HepG2 (cell line): ENCODE measurements around the gene LDLRAP1. TPM values are rescaled to one million over a fixed set of nuclear protein-coding genes. Genes with fewer than 3 reads are reported as not detected.

Source experiments
- ARID2 ChIP-seq: sonication (generic); formaldehyde crosslinking; IDR thresholded peaks from 2 replicates; pipeline ENCODE4 v1.8.1; 2022; ENCODE audit warnings: mild to moderate bottlenecking, missing genetic modification reagents, borderline replicate concordance
- ARNT ChIP-seq: fragments of 450-650 bp; IDR thresholded peaks from 2 replicates; pipeline ENCODE4 v1.6.1; 2017
- DPF2 ChIP-seq: sonication (generic); formaldehyde crosslinking; IDR thresholded peaks from 2 replicates; pipeline ENCODE4 v1.4.0; 2020; ENCODE audit warnings: mild to moderate bottlenecking, low read depth, missing genetic modification reagents, borderline replicate concordance
- GTF3A ChIP-seq: sonication (generic); formaldehyde crosslinking; conservative IDR thresholded peaks from 2 replicates; pipeline ENCODE4 v1.4.0; 2020; ENCODE audit warnings: mild to moderate bottlenecking, missing genetic modification reagents
- HMG20A ChIP-seq: IDR thresholded peaks from 2 replicates; pipeline ENCODE4 v1.6.1; 2016; ENCODE audit warnings: borderline replicate concordance
- KDM3A ChIP-seq: IDR thresholded peaks from 2 replicates; pipeline ENCODE4 v1.6.1; 2018; ENCODE audit warnings: low read depth, missing compliant biosample characterization
- MAFF ChIP-seq: IDR thresholded peaks from 2 replicates; pipeline ENCODE4 v1.6.1; 2011; ENCODE audit warnings: low read depth, low read length, improper control_type of control experiment
- MAFK ChIP-seq, 2 experiments: IDR thresholded peaks in 1 of 2; conservative IDR thresholded peaks in 1 of 2; 2 replicates each; pipeline ENCODE4 v1.6.1; 2011; ENCODE audit warnings: improper control_type of control experiment in 2 of 2, low read length in 2 of 2
- MTA1 ChIP-seq: sonication (generic); formaldehyde crosslinking; IDR thresholded peaks from 2 replicates; pipeline ENCODE4 v1.4.0; 2020; ENCODE audit warnings: missing genetic modification reagents, mild to moderate bottlenecking, borderline replicate concordance
- MTF1 ChIP-seq: sonication (generic); formaldehyde crosslinking; IDR thresholded peaks from 2 replicates; pipeline ENCODE4 v1.5.0; 2020; ENCODE audit warnings: missing genetic modification reagents
- RELA ChIP-seq: sonication (generic); formaldehyde crosslinking; IDR thresholded peaks from 2 replicates; pipeline ENCODE4 v1.4.0; 2020; ENCODE audit warnings: missing genetic modification reagents
- RFXAP ChIP-seq: sonication (generic); formaldehyde crosslinking; IDR thresholded peaks from 2 replicates; pipeline ENCODE4 v1.4.0; 2020; ENCODE audit warnings: missing genetic modification reagents, borderline replicate concordance
- SRSF4 ChIP-seq: fragments of 200-400 bp; formaldehyde crosslinking; IDR thresholded peaks from one replicate; pipeline ENCODE4 v1.6.1; 2018; ENCODE audit warnings: mild to moderate bottlenecking, low read depth, low read length, moderate library complexity; ENCODE audit not compliant: poor library complexity, severe bottlenecking
- TMF1 ChIP-seq: sonication (generic); formaldehyde crosslinking; IDR thresholded peaks from 2 replicates; pipeline ENCODE4 v1.8.1; 2022; ENCODE audit warnings: low read depth, missing genetic modification reagents
- ZNF20 ChIP-seq: sonication (generic); formaldehyde crosslinking; IDR thresholded peaks from 2 replicates; pipeline ENCODE4 v1.4.0; 2020; ENCODE audit warnings: mild to moderate bottlenecking, moderate library complexity, missing genetic modification reagents
- ZNF207 ChIP-seq: fragments of 450-650 bp; IDR thresholded peaks from 2 replicates; pipeline ENCODE4 v1.6.1; 2016; ENCODE audit warnings: antibody characterized with exemption, borderline replicate concordance
- ZNF558 ChIP-seq: sonication (generic); formaldehyde crosslinking; IDR thresholded peaks from 2 replicates; pipeline ENCODE4 v1.9.0; 2022; ENCODE audit warnings: mild to moderate bottlenecking, missing genetic modification reagents, borderline replicate concordance
- polyA plus RNA-seq, 8 experiments: library from polyadenylated mRNA; depleted of rRNA in 3 of 8; stranded (reverse) in 7 of 8; unstranded in 1 of 8; fragments of >200 nt; fragmentation: Illumina TruSeq in 4 of 8; extraction: Trizol in 4 of 8; gene quantifications; 2 replicates each; pipeline versions ENCODE4 v1.2.1 to v1.2.3, GENCODE V29; 2011 to 2016; ENCODE audit warnings: low read depth in 4 of 8, missing spikeins in 1 of 8, mixed read lengths in 1 of 8; ENCODE audit not compliant: insufficient read depth in 1 of 8
- total RNA-seq, 5 experiments: library from RNA; depleted of rRNA; stranded (reverse); fragments of >200 nt; fragmentation: Illumina TruSeq; extraction: Trizol; gene quantifications; 2 replicates each; pipeline ENCODE4 v1.2.3, GENCODE V29; 2016; ENCODE audit warnings: low read depth in 1 of 5
- TF ChIP-seq, protein P1 (sequence below): sonication (generic); formaldehyde crosslinking; IDR thresholded peaks from 2 replicates; pipeline ENCODE4 v1.4.0; 2020; ENCODE audit warnings: missing genetic modification reagents; ENCODE audit errors: not compliant biosample characterization
- TF ChIP-seq, protein P2 (sequence below): sonication (generic); formaldehyde crosslinking; conservative IDR thresholded peaks from 2 replicates; pipeline ENCODE4 v1.4.0; 2020; ENCODE audit warnings: missing genetic modification reagents
- TF ChIP-seq, protein P3 (sequence below): sonication (generic); formaldehyde crosslinking; conservative IDR thresholded peaks from 2 replicates; pipeline ENCODE4 v1.8.0; 2022; ENCODE audit warnings: mild to moderate bottlenecking, moderate library complexity, missing genetic modification reagents
- TF ChIP-seq, protein P4 (sequence below): sonication (generic); formaldehyde crosslinking; IDR thresholded peaks from 2 replicates; pipeline ENCODE4 v1.4.0; 2020; ENCODE audit warnings: missing genetic modification reagents
- TF ChIP-seq, protein P5 (sequence below): sonication (generic); formaldehyde crosslinking; IDR thresholded peaks from 2 replicates; pipeline ENCODE4 v1.5.0; 2020; ENCODE audit warnings: missing genetic modification reagents, mild to moderate bottlenecking, borderline replicate concordance
- TF ChIP-seq, protein P6 (sequence below): conservative IDR thresholded peaks from 2 replicates; pipeline ENCODE4 v1.6.1; 2018; ENCODE audit warnings: missing genetic modification reagents

The LDLRAP1 gene
- total and polyA plus RNA-seq, 2 of the 13 experiments (the other 11 are each of a cell fraction or from before 2014, with no cell fraction given) = 7.2 to 12.1 TPM

DNA sequence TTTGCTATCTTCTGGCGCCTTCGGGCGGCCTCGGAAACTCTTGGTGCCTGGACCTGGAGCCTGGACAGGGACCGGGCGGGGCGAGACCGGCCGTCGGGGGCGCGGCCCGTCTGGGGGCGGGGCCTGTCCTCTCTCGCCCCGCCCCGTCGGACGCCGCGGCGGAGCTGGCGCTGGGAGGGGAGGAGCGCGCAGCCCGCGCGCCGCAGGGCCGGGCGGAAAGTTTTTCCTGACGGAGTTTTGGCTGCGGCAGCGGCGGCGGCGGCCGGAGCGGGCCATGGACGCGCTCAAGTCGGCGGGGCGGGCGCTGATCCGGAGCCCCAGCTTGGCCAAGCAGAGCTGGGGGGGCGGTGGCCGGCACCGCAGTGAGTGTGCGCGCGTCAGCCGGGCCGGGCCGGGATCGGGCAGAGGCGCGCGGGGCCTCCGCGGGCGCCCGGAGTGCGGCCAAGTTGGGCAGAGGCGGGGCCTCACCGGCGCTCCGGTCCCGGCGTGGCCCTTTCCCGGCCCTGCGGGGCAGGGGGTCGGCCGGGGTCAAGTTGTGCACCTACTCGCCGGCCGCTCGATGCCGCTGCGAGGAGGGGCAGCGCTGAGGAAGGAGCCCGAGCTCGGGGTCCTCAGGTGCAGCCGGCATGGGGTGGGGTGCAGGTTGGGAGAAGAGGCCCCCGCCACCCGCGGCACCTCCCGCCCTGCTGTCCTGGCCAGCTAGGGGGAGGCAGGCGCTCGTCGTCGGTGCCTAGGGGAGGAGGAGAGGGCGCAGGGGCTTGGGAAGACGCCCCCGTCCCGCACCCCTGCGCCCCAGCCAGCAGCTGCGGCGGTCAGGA is at the start of gene LDLRAP1 (continued):
- TF ChIP-seq MTA1 (CRISPR knock-in tag) = no peak
- TF ChIP-seq, protein P1, sequence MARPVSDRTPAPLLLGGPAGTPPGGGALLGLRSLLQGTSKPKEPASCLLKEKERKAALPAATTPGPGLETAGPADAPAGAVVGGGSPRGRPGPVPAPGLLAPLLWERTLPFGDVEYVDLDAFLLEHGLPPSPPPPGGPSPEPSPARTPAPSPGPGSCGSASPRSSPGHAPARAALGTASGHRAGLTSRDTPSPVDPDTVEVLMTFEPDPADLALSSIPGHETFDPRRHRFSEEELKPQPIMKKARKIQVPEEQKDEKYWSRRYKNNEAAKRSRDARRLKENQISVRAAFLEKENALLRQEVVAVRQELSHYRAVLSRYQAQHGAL = no peak
- TF ChIP-seq, protein P2, sequence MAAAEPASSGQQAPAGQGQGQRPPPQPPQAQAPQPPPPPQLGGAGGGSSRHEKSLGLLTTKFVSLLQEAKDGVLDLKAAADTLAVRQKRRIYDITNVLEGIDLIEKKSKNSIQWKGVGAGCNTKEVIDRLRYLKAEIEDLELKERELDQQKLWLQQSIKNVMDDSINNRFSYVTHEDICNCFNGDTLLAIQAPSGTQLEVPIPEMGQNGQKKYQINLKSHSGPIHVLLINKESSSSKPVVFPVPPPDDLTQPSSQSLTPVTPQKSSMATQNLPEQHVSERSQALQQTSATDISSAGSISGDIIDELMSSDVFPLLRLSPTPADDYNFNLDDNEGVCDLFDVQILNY (CRISPR knock-in tag) = no peak
- no peak for TF ChIP-seq GTF3A (CRISPR knock-in tag)
- TF ChIP-seq KDM3A (CRISPR knock-in tag) = no peak
- TF ChIP-seq SRSF4 = no peak
- TF ChIP-seq ZNF558 (CRISPR knock-in tag) = no peak
- TF ChIP-seq HMG20A (CRISPR knock-in tag) = no peak
- TF ChIP-seq, protein P3, sequence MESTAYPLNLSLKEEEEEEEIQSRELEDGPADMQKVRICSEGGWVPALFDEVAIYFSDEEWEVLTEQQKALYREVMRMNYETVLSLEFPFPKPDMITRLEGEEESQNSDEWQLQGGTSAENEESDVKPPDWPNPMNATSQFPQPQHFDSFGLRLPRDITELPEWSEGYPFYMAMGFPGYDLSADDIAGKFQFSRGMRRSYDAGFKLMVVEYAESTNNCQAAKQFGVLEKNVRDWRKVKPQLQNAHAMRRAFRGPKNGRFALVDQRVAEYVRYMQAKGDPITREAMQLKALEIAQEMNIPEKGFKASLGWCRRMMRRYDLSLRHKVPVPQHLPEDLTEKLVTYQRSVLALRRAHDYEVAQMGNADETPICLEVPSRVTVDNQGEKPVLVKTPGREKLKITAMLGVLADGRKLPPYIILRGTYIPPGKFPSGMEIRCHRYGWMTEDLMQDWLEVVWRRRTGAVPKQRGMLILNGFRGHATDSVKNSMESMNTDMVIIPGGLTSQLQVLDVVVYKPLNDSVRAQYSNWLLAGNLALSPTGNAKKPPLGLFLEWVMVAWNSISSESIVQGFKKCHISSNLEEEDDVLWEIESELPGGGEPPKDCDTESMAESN = peak; percentile 64
- no peak for TF ChIP-seq ARNT
- TF ChIP-seq ARID2 = no peak
- no peak for TF ChIP-seq MAFF
- TF ChIP-seq, protein P4, sequence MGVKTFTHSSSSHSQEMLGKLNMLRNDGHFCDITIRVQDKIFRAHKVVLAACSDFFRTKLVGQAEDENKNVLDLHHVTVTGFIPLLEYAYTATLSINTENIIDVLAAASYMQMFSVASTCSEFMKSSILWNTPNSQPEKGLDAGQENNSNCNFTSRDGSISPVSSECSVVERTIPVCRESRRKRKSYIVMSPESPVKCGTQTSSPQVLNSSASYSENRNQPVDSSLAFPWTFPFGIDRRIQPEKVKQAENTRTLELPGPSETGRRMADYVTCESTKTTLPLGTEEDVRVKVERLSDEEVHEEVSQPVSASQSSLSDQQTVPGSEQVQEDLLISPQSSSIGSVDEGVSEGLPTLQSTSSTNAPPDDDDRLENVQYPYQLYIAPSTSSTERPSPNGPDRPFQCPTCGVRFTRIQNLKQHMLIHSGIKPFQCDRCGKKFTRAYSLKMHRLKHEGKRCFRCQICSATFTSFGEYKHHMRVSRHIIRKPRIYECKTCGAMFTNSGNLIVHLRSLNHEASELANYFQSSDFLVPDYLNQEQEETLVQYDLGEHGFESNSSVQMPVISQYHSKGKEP (CRISPR knock-in tag) = no peak
- no peak for TF ChIP-seq MAFK (conservative IDR thresholded peaks at IDR 0.05 in 1 of 2, IDR thresholded peaks at IDR 0.05 in 1 of 2; ENCODE audit: low read length in 2 of 2)
- TF ChIP-seq RFXAP (CRISPR knock-in tag) = no peak
- TF ChIP-seq, protein P5, sequence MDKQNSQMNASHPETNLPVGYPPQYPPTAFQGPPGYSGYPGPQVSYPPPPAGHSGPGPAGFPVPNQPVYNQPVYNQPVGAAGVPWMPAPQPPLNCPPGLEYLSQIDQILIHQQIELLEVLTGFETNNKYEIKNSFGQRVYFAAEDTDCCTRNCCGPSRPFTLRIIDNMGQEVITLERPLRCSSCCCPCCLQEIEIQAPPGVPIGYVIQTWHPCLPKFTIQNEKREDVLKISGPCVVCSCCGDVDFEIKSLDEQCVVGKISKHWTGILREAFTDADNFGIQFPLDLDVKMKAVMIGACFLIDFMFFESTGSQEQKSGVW = no peak
- TF ChIP-seq RELA (CRISPR knock-in tag) = no peak
- no peak for TF ChIP-seq MTF1 (CRISPR knock-in tag)
- TF ChIP-seq ZNF20 (CRISPR knock-in tag) = no peak
- TF ChIP-seq TMF1 (CRISPR knock-in tag) = 0 out of 2 replicates have a peak, but pooled peaks have one; percentile 21
- TF ChIP-seq DPF2 = no peak
- TF ChIP-seq ZNF207 = no peak
- TF ChIP-seq, protein P6, sequence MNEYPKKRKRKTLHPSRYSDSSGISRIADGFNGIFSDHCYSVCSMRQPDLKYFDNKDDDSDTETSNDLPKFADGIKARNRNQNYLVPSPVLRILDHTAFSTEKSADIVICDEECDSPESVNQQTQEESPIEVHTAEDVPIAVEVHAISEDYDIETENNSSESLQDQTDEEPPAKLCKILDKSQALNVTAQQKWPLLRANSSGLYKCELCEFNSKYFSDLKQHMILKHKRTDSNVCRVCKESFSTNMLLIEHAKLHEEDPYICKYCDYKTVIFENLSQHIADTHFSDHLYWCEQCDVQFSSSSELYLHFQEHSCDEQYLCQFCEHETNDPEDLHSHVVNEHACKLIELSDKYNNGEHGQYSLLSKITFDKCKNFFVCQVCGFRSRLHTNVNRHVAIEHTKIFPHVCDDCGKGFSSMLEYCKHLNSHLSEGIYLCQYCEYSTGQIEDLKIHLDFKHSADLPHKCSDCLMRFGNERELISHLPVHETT (CRISPR knock-in tag) = no peak
